Erythroblast (primary cell): ENCODE data around the gene PKD1L1.

Source experiments
- GATA1 ChIP-seq: IDR thresholded peaks from 2 replicates; pipeline ENCODE4 v1.6.1; 2011; ENCODE audit warnings: low read depth, mild to moderate bottlenecking, control low read depth, low read length, moderate library complexity
- POLR2A ChIP-seq: IDR thresholded peaks from 2 replicates; pipeline ENCODE4 v1.6.1; 2011; ENCODE audit warnings: mild to moderate bottlenecking, low read length

DNA sequence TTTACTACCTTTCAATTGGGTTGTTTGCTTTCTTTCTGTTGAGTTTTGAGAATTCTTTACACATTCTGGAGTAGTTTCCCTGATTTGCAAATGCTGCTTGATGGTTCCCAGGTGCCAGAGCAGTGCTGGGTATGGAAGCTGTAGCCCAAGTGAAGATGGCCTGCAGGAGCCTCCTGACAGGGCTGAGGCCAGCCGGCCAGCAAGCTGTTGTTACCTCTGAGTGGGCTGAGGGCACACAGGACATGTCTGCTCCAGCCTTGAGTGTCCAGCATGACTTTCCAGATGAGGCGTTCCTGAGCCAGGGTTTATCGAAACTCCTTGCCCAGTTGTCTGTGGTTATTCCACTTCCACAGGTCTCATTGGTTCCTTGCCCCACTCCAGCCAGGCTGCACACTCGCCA, 201.8 kb downstream of the PKD1L1 start:
- TF ChIP-seq POLR2A (no peak), GATA1 (no peak)
